MG63 (cell line): Measurements from ENCODE around the gene TRIM40. TPM values are rescaled to one million over a fixed set of nuclear protein-coding genes. Genes with fewer than 3 reads are reported as not detected.
A peak's percentile ranks its signal among the peaks of the same experiment; 100 is the strongest.
"Not testable (repeated sequence)": the region's sequence is repeated elsewhere in the genome, so short reads cannot be mapped to it uniquely, and the experiment has no call there.

Experiments used
- DNase-seq: peaks from one replicate; pipeline ENCODE4 v3.0.0-alpha.2; 2020
- H3K27me3 ChIP-seq: fragments of 250-450 bp; sonication (Bioruptor Pico); 2 replicates; pipeline ENCODE4 v1.5.1; 2020; ENCODE audit warnings: mild to moderate bottlenecking, moderate library complexity
- H3K36me3 ChIP-seq: fragments of 250-450 bp; sonication (Bioruptor Pico); 2 replicates; pipeline ENCODE4 v1.5.1; 2020; ENCODE audit warnings: mild to moderate bottlenecking, moderate library complexity
- H3K4me3 ChIP-seq: fragments of 250-450 bp; sonication (Bioruptor Pico); 2 replicates; pipeline ENCODE4 v1.5.1; 2020; ENCODE audit warnings: mild to moderate bottlenecking, moderate library complexity
- H3K9me3 ChIP-seq: fragments of 250-450 bp; sonication (Bioruptor Pico); 2 replicates; pipeline ENCODE4 v1.5.1; 2020; ENCODE audit warnings: mild to moderate bottlenecking, moderate library complexity
- total RNA-seq: library from RNA; depleted of rRNA; stranded (reverse); fragments of >200 nt; shearing (Covaris generic); gene quantifications from 2 replicates; pipeline ENCODE4 v1.2.3, GENCODE V29; 2014; ENCODE audit warnings: low replicate concordance

TRIM40 gene
- total RNA-seq, 1 experiment from 2014 or later, result not detected

GRCh38 chr6:30135147-30135546, 793 bp upstream of the TRIM40 start:
- H3K27me3 ChIP-seq, result no peaks in the 10 kb centered on the region
- DNase-seq, result no peak
- H3K4me3 ChIP-seq, result no peak overlapping the region
- no peaks in the 10 kb centered on the region for H3K9me3 ChIP-seq
- no peaks in the 10 kb centered on the region for H3K36me3 ChIP-seq

DNA sequence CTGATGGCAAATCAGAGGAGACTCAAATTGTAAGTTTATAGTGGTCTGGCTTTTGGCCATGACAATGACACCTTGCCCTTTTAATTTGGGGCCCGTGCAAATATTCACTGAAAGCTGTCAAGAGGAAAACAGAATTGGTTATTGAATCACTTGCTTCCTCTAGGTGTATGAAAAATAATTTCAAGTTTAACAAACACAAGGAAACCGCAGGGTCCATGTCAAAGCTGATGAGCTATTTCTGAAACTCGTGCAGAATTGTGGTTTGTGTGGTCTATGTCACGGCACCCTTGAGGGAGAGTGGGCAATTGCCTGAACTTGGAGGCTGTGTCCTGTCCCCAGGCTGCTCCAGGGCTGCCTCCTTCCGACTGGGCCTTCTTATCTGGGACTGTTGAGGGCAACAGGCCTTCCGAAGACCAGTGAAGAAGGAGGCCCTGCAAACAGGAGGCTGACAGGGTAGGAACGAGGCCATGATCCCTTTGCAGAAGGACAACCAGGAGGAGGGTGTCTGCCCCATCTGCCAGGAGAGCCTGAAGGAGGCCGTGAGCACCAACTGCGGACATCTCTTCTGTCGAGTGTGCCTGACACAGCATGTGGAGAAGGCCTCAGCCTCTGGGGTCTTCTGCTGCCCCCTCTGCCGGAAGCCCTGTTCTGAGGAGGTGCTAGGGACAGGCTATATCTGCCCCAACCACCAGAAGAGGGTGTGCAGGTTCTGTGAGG, 788 bp downstream of the TRIM40 start:
- Histone ChIP-seq H3K27me3 (no peaks in the 10 kb centered on the region), H3K36me3 (no peaks in the 10 kb centered on the region), H3K4me3 (no peak overlapping the region), H3K9me3 (no peaks in the 10 kb centered on the region)
- DNase-seq, result no peak

DNA sequence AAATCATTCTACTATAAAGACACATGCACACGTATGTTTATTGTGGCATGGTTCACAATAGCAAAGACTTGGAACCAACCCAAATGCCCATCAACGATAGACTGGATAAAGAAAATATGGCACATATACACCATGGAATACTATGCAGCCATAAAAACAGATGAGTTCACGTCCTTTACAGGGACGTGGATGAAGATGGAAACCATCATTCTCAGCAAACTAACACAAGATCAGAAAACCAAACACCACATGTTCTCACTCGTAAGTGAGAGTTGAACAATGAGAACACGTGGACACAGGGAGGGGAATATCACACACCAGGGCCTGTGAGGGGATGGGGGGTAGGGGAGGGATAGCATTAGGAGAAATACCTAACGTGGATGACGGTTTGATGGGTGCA, 4.3 kb downstream of the TRIM40 start:
- H3K27me3 ChIP-seq, H3K36me3 ChIP-seq, H3K4me3 ChIP-seq, H3K9me3 ChIP-seq, DNase-seq: not testable (repeated sequence)

DNA sequence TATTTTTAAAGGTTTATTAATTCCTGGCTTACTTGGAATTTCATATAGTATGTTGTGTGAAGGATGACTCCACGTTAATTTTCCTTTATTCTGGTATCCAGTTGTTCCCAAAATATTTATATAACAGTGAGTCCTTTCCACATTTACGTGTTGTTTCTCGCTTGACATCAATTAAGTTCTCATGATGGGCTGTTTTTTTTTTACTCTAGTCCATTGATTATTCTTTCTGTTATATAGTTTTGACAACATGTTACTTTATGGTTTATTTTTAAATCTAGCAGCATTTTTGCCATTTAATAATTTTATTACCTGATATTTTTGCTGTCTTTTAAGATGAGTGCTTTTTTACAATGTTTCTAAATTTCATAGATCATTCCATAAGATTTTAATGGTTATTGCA, 6.7 kb downstream of the TRIM40 start:
- Histone ChIP-seq H3K27me3 (no peaks in the 10 kb centered on the region), H3K36me3 (no peaks in the 10 kb centered on the region), H3K9me3 (no peaks in the 10 kb centered on the region), H3K4me3 (no peak overlapping the region)
- DNase-seq, result no peak

- DNase-seq, result no peak
- no peaks in the 10 kb centered on the region for H3K27me3 ChIP-seq
- no peaks in the 10 kb centered on the region for H3K9me3 ChIP-seq
- no peaks in the 10 kb centered on the region for H3K36me3 ChIP-seq
- H3K4me3 ChIP-seq, result no peak overlapping the region
Measured at GRCh38 chr6:30143780-30144179, 7.8 kb downstream of the TRIM40 start.

GRCh38 chr6:30144811-30145210, 8.9 kb downstream of the TRIM40 start:
- H3K9me3 ChIP-seq, result no peaks in the 10 kb centered on the region
- H3K27me3 ChIP-seq, result no peaks in the 10 kb centered on the region
- DNase-seq, result no peak
- H3K36me3 ChIP-seq, result no peaks in the 10 kb centered on the region
- no peak overlapping the region for H3K4me3 ChIP-seq

- Histone ChIP-seq H3K9me3 (no peaks in the 10 kb centered on the region), H3K36me3 (no peaks in the 10 kb centered on the region), H3K27me3 (no peaks in the 10 kb centered on the region), H3K4me3 (no peak overlapping the region)
- no peak for DNase-seq
Measured at GRCh38 chr6:30145818-30146217, 9.9 kb downstream of the TRIM40 start.

- H3K9me3 ChIP-seq, result no peaks in the 10 kb centered on the region
- no peak overlapping the region for H3K4me3 ChIP-seq
- no peaks in the 10 kb centered on the region for H3K27me3 ChIP-seq
Measured at GRCh38 chr6:30147096-30147495, 11.2 kb downstream of the TRIM40 start.

GRCh38 chr6:30149234-30149633, 13.3 kb downstream of the TRIM40 start:
- no peaks in the 10 kb centered on the region for H3K27me3 ChIP-seq
- no peaks in the 10 kb centered on the region for H3K9me3 ChIP-seq
- no peak for DNase-seq
- no peak overlapping the region for H3K4me3 ChIP-seq
- no peaks in the 10 kb centered on the region for H3K36me3 ChIP-seq

More at GRCh38 chr6:30147096-30147495, 11.2 kb downstream of the TRIM40 start:
- DNase-seq, result no peak
- H3K36me3 ChIP-seq, result no peaks in the 10 kb centered on the region

DNA sequence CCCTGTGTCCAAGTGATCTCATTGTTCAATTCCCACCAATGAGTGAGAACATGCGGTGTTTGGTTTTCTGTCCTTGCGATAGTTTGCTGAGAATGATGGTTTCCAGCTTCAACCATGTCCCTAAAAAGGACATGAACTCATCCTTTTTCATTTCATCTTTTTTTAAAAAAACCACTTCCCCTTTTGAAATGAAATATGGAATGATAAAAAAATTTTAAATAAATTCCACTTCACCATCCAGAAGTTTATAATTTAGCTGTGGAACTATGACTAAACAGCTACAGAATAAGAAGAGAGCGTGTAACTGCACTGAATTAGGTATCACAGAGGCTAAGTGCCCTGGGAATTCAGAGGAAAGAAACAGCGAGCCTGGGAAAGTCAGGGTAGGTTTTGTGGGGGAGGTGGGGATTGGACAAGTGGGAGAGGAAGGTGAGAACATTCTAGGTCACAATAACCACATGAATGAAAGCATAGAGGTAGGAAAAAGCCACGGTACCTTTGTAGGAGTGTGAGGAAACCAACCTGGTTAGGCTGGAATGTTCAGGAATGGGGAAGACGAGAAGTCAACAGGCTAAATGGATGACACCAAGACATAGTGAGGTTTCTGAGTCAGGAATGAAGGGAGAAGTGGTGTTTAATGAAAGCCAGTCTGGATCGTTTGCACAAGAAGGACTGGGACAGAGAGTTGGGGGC, 14.1 kb downstream of the TRIM40 start:
- H3K9me3 ChIP-seq, result no peaks in the 10 kb centered on the region
- H3K27me3 ChIP-seq, result no peaks in the 10 kb centered on the region
- no peaks in the 10 kb centered on the region for H3K36me3 ChIP-seq
- no peak for DNase-seq
- H3K4me3 ChIP-seq, result no peak overlapping the region

GRCh38 chr6:30150671-30151395, 14.9 kb downstream of the TRIM40 start:
- Histone ChIP-seq H3K4me3 (no peak overlapping the region), H3K9me3 (no peaks in the 10 kb centered on the region), H3K36me3 (no peaks in the 10 kb centered on the region), H3K27me3 (no peaks in the 10 kb centered on the region)
- peak; percentile 25 for DNase-seq

- DNase-seq, result no peak
- H3K9me3 ChIP-seq, result no peaks in the 10 kb centered on the region
- no peak overlapping the region for H3K4me3 ChIP-seq
- H3K36me3 ChIP-seq, result no peaks in the 10 kb centered on the region
- H3K27me3 ChIP-seq, result no peaks in the 10 kb centered on the region
Measured at GRCh38 chr6:30151580-30151979, 15.6 kb downstream of the TRIM40 start.

DNA sequence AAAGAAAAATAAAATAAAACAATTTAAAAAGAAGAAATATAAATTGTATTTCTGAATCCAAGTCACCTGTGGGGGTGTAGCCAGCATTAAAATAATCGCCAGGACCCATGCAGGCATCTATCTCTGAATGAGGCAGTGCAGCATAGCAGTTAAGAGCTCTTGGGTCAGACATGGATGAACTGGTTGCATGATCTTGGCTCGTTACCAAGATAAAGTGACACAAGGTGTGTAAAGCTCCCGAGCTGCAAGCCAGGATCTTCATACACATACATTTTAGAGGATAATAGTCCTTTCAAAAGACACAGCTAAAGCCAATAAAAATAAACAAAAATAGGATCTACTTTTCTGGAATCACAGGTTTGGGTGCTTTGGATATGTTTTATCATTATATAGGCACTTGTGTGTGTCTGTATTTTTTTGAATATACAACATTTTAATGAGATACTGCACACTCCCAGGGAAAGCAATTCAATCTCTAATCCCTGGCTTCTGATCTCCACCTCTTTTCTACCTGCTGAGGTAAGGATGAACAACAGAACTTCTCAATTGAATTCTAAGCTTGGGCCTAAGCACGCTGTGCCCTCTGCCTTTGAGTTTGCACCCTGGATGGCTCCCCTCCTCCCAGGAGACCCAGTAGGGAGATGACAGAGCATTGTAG, 16.2 kb downstream of the TRIM40 start:
- Histone ChIP-seq H3K27me3 (no peaks in the 10 kb centered on the region), H3K9me3 (no peaks in the 10 kb centered on the region), H3K36me3 (no peaks in the 10 kb centered on the region), H3K4me3 (no peak overlapping the region)
- no peak for DNase-seq

- H3K27me3 ChIP-seq, result no peaks in the 10 kb centered on the region
- H3K4me3 ChIP-seq, result no peak overlapping the region
- no peaks in the 10 kb centered on the region for H3K36me3 ChIP-seq
- DNase-seq, result no peak
- no peaks in the 10 kb centered on the region for H3K9me3 ChIP-seq
Measured at GRCh38 chr6:30152910-30153610, 17.1 kb downstream of the TRIM40 start.

DNA sequence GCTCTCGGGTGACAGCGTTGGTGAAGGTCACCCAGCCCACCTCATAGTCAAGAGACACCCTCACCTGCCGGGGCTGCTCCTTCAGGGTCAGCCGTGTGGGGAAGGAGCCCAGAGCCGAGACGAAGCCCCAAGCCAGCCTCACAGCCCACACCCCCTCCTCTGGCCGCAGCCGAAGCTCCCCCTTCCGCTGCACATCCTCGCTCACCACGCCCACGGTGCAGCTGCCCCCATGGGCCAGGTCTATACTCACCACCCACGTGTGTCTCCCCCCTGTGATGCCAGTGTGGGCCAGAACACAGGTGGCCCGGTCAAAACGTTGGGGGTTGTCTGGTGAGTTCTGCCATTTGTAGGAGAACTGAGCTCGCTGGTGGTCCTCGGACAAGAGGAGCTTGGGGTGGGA, 18.1 kb downstream of the TRIM40 start:
- no peak for DNase-seq
- Histone ChIP-seq H3K9me3 (no peaks in the 10 kb centered on the region), H3K4me3 (no peak overlapping the region), H3K27me3 (no peaks in the 10 kb centered on the region), H3K36me3 (no peaks in the 10 kb centered on the region)

DNA sequence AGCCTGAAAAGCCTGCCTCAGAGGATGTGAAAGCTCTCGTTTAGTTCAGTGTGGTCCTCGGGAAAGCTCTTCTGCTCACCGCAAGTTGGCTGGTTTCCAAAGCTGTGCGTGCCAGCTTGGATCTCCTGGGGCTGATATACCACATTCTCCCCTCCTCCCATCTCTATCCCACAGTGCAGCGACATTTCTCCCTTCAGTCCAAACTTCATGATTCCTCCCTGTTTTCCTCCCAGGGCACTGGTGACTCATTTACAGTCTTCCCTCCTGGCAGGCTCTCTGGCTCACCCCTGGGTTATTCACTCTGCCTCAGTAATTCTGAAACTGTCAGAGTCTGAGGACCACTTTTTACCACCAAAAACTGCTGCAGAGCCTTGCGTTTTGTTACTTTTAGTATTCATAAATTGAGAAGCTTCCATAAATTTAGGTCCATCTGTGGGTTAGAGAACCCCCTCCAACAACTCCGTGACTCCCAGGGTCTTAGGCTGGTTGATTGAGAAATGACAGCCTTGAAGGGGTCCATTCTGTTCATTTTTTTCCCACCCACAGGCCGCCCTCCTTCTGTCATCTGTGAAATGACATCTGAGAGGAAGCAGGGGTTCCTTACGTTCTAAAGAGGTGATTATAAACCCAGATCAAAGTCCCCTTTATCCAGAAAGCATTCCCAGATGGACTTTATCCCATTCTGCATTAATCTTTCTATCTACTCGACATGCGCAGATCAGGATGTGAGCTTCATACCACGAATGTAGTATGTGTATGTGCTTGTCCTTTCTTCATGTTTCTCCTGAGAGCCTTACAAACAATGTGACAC, 19.0 kb downstream of the TRIM40 start:
- Histone ChIP-seq H3K36me3 (no peaks in the 10 kb centered on the region), H3K4me3 (no peak overlapping the region), H3K27me3 (no peaks in the 10 kb centered on the region), H3K9me3 (no peaks in the 10 kb centered on the region)
- DNase-seq, result peak; percentile 83
